MCF 10A (cell line): Measurements from ENCODE around the gene ALDH3B1. TPM values are rescaled to one million over a fixed set of nuclear protein-coding genes. Genes with fewer than 3 reads are reported as not detected.

Experiments
- BruUV-seq: library from RNA; stranded (reverse); fragments of 400-500 nt; replicated peaks from 2 replicates; lab custom pipeline; 2021; lab: Mats Ljungman, UMichigan
- CTCF ChIA-PET: fragments of 300-600 bp; sonication (Branson Sonifier 250); formaldehyde crosslinking; extraction: SDS; loops from one replicate; lab custom pipeline; 2021; ENCODE audit warnings: antibody characterized with exemption, inconsistent platforms; lab: Yijun Ruan, JAX
- POLR2A ChIA-PET: fragments of 300-600, 350-650 bp; sonication (Branson Sonifier 250); formaldehyde crosslinking; extraction: SDS; loops from one replicate; lab custom pipeline; 2020; ENCODE audit warnings: antibody characterized with exemption, inconsistent platforms; lab: Yijun Ruan, JAX
- DNase-seq: peaks from one replicate; pipeline ENCODE4 v3.0.0-alpha.2; 2018; ENCODE audit not compliant: unreplicated experiment
- H3K27ac Mint-ChIP-seq: one replicate; pipeline ENCODE4 v1.8.0; 2022; ENCODE audit warnings: mild to moderate bottlenecking, low read depth, mixed read lengths; ENCODE audit not compliant: unreplicated experiment
- H3K27me3 Mint-ChIP-seq: one replicate; pipeline ENCODE4 v1.8.0; 2022; ENCODE audit warnings: mixed read lengths; ENCODE audit not compliant: insufficient read depth, unreplicated experiment
- H3K36me3 Mint-ChIP-seq: one replicate; pipeline ENCODE4 v1.8.0; 2022; ENCODE audit warnings: mild to moderate bottlenecking, moderate library complexity, mixed read lengths; ENCODE audit not compliant: insufficient read depth, unreplicated experiment
- H3K4me1 Mint-ChIP-seq: one replicate; pipeline ENCODE4 v1.8.0; 2022; ENCODE audit warnings: mixed read lengths; ENCODE audit not compliant: insufficient read depth, unreplicated experiment
- H3K4me3 Mint-ChIP-seq: one replicate; pipeline ENCODE4 v1.8.0; 2022; ENCODE audit warnings: mild to moderate bottlenecking, moderate library complexity, mixed read lengths; ENCODE audit not compliant: unreplicated experiment
- H3K9me3 Mint-ChIP-seq: one replicate; pipeline ENCODE4 v1.8.0; 2022; ENCODE audit warnings: mixed read lengths; ENCODE audit not compliant: unreplicated experiment
- intact Hi-C: fragments of 100-400 bp; cut with micrococcal nuclease; formaldehyde crosslinking; loops from 2 replicates; pipeline ENCODE4 v1.14.1; 2022
- total RNA-seq: library from RNA; stranded (reverse); gene quantifications from 2 replicates; pipeline ENCODE4 v1.2.3, GENCODE V29; 2022
- TF ChIP-seq, protein P1 (sequence below): fragments of 200-600 bp; IDR thresholded peaks from one replicate; pipeline ENCODE4 v1.8.0; 2022; ENCODE audit warnings: antibody characterized with exemption, mild to moderate bottlenecking; ENCODE audit not compliant: unreplicated experiment

ALDH3B1 gene
- total RNA-seq, 1 experiment from 2014 or later: 37.2 TPM

DNA sequence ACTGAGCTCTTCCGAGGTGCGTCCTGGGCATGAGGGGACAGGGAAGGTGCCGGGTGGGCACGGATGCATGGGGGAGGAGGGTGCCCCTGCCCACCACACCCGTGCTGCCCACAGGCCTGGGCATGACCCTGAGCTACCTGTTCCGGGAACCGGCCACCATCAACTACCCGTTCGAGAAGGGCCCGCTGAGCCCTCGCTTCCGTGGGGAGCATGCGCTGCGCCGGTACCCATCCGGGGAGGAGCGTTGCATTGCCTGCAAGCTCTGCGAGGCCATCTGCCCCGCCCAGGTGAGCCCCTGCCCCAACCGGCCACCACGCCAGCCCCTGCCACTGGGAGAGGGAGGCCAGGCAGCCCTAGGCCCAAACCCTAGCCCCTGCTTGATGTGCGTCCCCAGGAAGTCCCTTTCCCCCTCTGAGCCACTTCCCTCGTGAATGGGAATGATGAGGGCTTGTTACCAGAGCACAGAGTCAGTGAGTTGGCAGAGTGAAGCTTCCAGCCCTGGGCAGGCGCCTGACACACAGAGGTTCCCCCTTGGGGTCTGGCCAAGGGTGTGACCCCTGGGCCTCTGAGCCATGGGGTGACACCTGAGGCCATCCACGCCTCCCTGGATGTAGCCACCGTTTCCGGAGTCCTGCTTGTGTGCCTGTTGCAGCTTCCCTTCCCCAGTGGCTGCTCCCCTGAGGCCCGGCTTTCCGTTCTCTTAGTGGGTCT, 23.0 kb downstream of the ALDH3B1 start:
- no peak overlapping the region for H3K4me3 Mint-ChIP-seq
- H3K4me1 Mint-ChIP-seq: peaks cover 22% of the 10 kb centered on the region
- intact Hi-C loops: no loop called here
- POLR2A ChIA-PET: no interaction called here
- DNase-seq: no peak
- TF ChIP-seq, protein P1, sequence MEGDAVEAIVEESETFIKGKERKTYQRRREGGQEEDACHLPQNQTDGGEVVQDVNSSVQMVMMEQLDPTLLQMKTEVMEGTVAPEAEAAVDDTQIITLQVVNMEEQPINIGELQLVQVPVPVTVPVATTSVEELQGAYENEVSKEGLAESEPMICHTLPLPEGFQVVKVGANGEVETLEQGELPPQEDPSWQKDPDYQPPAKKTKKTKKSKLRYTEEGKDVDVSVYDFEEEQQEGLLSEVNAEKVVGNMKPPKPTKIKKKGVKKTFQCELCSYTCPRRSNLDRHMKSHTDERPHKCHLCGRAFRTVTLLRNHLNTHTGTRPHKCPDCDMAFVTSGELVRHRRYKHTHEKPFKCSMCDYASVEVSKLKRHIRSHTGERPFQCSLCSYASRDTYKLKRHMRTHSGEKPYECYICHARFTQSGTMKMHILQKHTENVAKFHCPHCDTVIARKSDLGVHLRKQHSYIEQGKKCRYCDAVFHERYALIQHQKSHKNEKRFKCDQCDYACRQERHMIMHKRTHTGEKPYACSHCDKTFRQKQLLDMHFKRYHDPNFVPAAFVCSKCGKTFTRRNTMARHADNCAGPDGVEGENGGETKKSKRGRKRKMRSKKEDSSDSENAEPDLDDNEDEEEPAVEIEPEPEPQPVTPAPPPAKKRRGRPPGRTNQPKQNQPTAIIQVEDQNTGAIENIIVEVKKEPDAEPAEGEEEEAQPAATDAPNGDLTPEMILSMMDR: no peak
- peaks cover 27% of the 10 kb centered on the region for H3K36me3 Mint-ChIP-seq
- no peaks in the 10 kb centered on the region for H3K27me3 Mint-ChIP-seq
- no TSS peak for BruUV-seq
- CTCF ChIA-PET: interaction anchor here (0.7 kb wide), 1 partner anchor 8 kb away, joined by 3 read pairs; no protein-coding TSS in a partner anchor
- no peak overlapping the region for H3K27ac Mint-ChIP-seq
- H3K9me3 Mint-ChIP-seq: no peaks in the 10 kb centered on the region

DNA sequence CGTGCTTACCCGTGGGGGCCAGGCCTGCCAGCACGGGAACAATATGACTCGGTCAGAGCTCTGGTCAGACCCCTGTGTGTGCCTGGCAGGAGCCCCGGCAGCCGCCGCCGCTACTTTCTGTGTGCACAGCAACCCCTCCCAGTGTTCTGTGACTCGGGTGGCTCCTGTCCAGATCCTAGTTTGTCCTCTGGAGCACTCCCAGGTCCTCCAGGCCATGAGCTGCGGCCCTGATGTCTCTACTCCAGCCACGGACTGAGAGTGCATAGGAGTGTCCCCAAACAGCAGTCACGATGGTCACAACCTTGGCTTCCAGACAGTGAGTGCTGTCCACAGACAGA, 23.6 kb downstream of the ALDH3B1 start:
- H3K4me3 Mint-ChIP-seq: no peak overlapping the region
- no peak overlapping the region for H3K27ac Mint-ChIP-seq
- H3K36me3 Mint-ChIP-seq: peaks cover 27% of the 10 kb centered on the region
- no TSS peak for BruUV-seq
- no peaks in the 10 kb centered on the region for H3K9me3 Mint-ChIP-seq
- intact Hi-C loops: no loop called here
- DNase-seq: no peak
- ChIA-PET POLR2A (no interaction called here), CTCF (no interaction called here)
- H3K4me1 Mint-ChIP-seq: peaks cover 17% of the 10 kb centered on the region
- TF ChIP-seq, protein P1: no peak
- H3K27me3 Mint-ChIP-seq: no peaks in the 10 kb centered on the region

DNA sequence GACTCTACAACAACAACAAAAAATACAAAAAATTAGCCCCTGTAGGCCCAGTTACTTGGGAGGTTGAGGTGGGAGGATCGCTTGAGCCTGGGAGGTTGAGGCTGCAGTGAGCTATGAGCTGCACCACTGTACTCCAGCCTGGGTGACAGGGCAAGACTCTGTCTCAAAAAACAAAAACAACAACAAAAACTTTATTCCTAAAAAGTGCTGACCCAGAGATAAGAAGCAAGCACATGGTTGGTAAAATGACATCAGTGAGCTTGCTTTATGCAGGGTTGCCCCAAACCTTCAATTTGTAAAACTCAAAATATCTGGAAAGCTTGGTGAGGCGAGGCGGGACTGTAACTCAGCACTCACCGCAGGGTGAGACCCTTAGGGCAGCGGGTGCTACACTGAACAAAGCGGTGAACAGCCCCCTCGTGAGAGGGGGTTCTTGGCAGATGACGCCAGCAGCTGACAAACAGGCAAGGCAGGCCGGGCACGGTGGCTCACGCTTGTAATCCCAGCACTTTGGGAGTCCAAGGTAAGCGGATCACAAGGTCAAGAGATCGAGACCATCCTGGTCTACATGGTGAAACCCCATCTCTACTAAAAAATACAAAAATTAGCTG, 25.2 kb downstream of the ALDH3B1 start:
- no peak for DNase-seq
- ChIA-PET POLR2A (no interaction called here), CTCF (no interaction called here)
- H3K36me3 Mint-ChIP-seq: peaks cover 16% of the 10 kb centered on the region
- no TSS peak for BruUV-seq
- no peaks in the 10 kb centered on the region for H3K9me3 Mint-ChIP-seq
- peaks cover 6% of the 10 kb centered on the region for H3K4me1 Mint-ChIP-seq
- no peaks in the 10 kb centered on the region for H3K27me3 Mint-ChIP-seq
- intact Hi-C loops: no loop called here
- no peak overlapping the region for H3K4me3 Mint-ChIP-seq
- TF ChIP-seq, protein P1: no peak
- H3K27ac Mint-ChIP-seq: no peak overlapping the region

DNA sequence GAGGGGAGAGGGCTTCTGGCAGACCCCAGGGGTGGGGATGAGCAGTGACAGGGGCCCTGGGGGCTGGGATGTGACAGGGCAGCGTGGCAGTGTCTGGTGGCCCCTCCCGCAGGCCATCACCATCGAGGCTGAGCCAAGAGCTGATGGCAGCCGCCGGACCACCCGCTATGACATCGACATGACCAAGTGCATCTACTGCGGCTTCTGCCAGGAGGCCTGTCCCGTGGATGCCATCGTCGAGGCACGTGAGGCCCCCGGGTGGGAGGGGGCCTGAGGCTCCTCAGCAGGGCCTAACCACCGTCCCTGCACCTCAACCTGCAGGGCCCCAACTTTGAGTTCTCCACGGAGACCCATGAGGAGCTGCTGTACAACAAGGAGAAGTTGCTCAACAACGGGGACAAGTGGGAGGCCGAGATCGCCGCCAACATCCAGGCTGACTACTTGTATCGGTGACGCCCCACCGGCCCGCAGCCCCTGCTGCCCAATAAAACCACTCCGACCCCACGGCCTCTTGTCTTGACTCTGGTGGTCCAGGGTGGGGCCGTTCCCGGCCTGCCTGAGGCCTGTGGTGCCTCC, 26.1 kb downstream of the ALDH3B1 start:
- Mint-ChIP-seq H3K36me3 (peaks cover 16% of the 10 kb centered on the region), H3K27me3 (no peaks in the 10 kb centered on the region), H3K27ac (no peak overlapping the region), H3K9me3 (no peaks in the 10 kb centered on the region), H3K4me3 (no peak overlapping the region), H3K4me1 (peaks cover 6% of the 10 kb centered on the region)
- intact Hi-C loops: no loop called here
- TF ChIP-seq, protein P1: no peak
- no peak for DNase-seq
- POLR2A ChIA-PET: interaction anchor here (0.6 kb wide), 2 partner anchors 110 to 235 kb away, joined by 3 read pairs; partner anchors contain the start of gene C11orf24
- no TSS peak for BruUV-seq
- CTCF ChIA-PET: no interaction called here
